NCI-H2196 (cell line): ENCODE results near the gene PPTC7.
"Not testable (repeated sequence)": the region's sequence is repeated elsewhere in the genome, so short reads cannot be mapped to it uniquely, and the experiment has no call there.

Experiments used
- DNase-seq: peaks from one replicate; lab custom pipeline; 2025; ENCODE audit not compliant: unreplicated experiment; lab: John Stamatoyannopoulos, UW

PPTC7 gene

DNA sequence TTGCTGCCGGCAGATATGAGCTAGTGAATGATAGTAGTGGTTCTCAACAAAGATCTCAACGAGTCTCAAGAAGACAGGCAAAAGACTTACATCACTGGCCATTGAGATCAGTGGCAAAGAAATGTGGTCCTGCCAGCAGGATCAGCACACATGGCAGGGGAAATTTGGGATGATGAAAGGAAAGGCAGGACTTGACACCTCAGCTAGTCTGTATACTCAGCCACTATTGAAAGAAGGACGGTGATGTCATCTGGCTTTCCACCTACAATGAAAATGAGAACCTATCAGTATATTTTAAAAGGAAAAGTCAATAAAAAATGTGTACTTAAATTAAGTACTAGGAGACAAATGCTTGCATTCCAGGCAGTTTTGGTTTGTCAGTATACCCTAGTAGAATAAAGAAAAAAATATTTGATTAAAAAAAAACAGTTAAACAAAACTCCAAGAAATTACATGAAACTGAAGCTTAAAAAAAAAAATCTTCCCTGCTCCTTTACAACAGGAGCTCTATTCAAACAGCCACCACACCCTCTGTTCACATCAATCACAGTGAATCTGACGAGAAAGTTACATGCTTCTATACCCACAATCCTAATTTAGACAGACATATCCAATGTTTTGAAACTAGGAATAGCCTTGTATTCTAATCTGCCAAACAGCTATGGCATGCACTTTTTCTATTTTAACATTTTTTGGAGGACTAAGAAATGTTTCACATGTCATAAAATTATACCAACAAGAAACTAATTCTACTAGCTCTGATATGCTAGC, 46.1 kb downstream of the PPTC7 start:
- DNase-seq: peak; percentile 24

DNA sequence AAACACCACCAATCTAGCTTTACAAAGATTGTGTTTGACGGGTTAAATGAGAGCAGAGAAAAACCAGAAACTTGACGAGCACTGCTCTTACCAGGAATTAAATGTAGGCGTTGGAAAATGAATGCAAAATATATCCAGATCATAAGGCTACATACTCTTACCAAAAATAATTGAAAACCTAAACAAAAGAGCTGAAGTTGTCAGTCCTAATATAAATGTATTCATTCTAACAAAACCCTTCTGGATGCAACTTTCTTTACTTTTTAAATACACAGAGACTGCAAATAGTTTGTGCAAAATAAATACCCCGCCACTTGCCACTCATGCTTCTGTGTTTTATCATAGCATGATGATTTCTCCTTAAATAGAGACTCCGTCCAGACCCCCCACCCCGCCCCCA, 48.3 kb downstream of the PPTC7 start:
- no peak for DNase-seq

DNA sequence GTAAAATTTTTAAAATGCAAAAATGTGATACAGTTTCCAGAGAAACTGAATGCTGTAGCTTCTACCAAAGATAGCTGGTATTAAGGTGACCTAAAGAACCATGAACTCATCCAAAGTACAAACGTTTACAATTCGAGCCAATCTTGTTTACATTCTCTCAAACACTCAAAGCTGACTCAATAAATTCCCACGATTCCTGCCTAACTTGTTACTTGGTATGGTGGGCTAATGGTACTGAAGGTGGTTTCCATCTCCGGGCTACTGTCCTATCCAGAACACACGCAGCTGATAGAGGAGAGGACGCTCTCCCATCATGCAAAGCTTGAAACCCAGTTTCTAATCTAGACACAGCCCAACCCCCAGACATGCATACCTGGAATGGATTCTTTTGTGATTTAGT, 49.5 kb downstream of the PPTC7 start:
- no peak for DNase-seq

DNA sequence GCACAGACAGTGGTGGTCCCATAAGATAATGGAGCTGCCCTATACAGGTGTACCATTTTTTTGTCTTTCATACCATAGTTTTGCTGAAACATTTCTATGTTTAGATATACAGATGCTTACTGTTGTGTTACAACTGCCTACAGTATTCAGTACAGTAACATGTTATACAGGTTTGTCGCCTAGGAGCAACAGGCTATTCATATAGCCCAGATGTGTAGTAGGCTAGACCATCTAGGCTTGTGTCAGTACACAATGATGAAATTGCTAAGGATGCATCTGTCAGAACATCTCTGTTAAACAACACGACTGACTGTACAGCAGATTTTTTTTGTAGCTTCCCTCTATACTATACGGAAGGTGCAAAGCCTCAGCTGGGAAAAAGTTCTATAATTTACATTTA, 50.5 kb downstream of the PPTC7 start:
- no peak for DNase-seq

DNA sequence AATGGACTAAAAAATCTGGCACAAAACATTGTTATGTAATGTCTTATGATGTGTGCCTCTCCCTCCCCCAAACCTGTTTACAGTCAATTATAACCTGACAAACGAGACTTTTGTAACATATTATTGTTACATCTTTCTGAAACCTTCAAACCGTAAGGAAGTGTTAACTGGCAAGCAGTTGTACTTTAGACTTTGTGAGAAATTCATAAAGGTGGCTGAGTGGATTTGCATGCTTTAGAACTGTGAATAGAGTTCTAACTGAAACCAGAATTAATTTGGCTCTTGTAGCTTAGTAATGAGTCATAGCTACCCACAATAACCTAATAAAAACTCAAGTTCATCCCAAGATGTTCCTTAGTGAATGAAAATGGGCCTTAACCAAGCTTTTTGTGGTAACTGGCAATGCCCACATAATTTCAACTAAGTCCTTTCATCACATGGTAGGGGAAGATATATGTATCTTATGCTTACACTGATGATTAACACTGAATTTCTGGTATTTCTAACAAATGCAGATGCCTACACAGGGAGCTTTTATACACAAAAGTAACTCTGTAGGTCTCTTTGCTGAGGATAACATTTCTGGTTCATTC, 51.3 kb downstream of the PPTC7 start:
- DNase-seq: peak; percentile 34

DNA sequence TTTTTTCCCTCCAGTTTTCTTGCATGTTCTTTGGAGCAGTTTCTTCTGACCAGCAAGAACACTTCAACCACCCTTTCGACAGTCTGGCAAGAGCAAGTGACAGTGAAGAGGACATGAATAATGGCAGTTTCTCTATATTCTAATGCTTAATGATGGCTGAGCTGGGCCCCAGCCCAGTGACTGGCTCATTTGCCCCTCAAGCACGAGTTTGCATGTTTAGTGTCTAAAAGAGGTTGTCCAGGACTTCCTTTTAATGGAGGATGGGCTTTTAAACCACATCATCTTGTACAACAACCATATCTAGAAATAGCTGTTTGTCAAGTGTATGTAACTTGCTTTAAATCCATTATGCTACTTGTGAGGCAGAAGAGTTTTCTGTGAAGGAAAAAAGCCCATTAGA, 52.6 kb downstream of the PPTC7 start:
- DNase-seq: no peak

DNA sequence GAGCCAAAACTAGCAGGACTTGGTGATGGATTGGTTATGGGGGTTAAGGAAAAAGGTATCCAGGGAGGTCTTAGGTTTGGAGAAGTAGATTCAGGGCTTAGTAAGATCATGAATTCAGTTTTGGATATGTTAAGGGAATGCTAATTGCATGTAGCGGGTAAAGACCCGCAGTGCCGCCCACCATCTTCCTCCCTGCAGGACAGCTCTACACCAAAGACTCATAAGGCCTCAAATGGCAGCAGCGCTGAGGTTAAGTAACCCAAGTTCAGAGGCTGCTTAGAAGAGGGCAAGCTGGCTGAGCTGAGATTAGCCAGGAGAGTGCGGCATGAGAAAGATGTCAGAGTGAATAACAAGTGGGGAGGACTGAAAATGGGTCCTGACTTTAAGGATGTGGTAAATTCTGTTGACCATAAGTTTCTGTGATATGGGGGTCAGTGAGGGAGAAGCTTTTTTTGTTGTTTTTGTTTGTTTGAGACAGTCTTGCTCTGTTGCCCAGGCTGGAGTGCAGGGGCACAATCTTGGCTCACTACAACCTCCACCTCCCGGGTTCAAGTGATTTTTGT, 54.8 kb downstream of the PPTC7 start:
- no peak for DNase-seq

DNA sequence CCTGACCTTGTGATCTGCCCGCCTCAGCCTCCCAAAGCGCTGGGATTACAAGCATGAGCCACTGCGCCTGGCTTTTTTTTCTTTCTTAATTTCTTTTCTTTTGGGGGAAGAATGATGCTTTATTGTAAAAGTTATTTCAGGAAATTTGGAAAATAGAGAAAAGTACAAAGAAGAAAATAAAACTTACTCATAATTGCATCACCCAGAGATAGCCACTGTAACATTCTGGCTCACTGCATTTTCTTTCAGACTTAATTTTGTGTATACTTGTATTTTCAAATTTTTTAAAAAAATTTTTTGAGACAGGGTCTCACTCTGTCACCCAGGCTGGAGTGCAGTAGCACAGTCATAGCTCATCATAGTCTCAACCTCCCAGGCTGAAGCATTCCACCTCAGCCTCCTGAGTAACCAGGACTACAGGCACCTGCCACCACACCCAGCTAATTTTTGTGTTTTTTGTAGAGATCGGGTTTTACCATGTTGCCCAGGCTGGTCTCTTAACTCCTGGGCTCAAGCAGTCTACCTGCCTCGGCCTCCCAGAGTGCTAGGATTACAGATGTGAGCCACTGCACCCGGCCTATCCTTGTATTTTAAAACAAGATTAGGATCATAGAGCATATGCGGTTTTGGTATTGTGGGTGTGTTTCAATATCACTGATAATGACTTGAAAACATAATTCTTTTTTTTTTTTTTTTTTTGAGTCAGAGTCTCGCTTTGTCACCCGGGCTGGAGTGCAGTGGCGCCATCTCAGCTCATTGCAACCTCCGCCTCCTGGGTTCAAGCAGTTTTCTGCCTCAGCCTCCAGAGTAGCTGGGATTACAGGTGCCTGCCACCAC, 62.0 kb downstream of the PPTC7 start:
- DNase-seq: not testable (repeated sequence)

DNA sequence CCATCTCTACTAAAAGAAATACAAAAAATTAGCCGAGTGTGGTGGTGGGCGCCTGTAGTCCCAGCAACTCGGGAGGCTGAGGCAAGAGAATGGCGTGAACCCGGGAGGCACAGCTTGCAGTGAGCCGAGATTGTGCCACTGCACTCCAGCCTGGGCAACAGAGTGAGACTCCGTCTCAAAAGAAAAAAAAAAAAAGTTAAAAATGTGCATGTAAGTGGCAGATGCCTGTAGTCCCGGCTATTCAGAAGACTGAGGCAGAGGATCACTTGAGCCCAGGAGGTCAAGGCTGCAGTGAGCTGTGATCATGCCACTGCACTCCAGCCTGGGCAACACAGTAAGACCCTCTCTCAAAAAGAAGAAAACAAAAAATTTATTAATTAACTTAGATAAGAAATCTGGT, 65.1 kb downstream of the PPTC7 start:
- DNase-seq: not testable (repeated sequence)

DNA sequence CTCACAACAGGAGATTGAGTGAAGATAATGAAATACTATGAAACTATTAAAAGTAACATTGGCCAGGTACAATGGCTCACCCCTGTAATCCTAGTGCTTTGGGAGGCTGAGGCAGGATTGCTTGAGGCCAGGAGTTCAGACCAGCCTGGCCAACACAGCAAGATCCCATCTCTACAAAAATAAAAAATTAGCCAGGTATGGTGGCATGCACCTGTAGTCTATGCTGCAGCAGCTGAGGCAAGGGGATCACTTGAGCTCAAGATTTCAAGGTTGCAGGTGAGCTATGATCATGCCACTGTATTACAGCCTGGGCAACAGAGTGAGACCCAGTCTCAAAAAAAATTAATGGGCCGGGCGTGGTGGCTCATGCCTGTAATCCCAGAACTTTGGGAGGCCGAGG, 66.1 kb downstream of the PPTC7 start:
- no peak for DNase-seq

DNA sequence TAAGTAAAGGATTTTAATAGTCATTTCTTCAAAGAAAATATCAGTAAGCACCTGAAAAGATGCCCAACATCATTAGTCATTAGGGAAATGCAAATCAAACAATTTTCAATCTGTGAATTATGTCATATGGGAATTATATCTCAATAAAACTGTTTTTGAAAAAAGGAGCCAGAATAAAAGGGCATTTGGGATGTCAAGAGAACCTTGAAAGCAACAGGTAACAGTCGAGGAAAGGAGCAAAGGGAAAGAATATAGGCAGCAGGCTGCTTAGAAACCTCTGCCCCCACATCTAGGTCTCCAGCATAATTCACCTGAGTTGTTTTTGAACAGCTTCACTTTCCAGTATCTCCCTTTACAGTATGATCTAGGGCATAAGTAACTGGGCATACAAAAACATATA, 68.8 kb downstream of the PPTC7 start:
- no peak for DNase-seq

DNA sequence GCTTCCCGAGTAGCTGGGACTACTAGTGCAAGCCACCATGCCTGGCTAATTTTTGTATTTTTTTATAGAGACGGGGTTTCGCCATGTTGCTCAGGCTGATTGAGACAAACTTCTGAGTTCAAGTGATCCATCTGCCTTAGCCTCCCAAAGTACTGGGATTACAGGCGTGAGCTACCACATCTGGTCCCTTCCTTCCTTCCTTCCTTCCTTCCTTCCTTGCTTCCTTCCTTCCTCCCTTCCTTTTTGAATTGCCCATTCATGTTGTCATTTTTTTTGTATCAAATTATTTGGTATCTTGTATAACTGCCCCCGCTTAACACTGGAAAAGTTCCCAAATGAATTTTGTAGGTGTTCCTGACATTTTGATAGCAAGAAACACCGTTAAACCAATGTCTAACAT, 69.3 kb downstream of the PPTC7 start:
- DNase-seq: no peak

DNA sequence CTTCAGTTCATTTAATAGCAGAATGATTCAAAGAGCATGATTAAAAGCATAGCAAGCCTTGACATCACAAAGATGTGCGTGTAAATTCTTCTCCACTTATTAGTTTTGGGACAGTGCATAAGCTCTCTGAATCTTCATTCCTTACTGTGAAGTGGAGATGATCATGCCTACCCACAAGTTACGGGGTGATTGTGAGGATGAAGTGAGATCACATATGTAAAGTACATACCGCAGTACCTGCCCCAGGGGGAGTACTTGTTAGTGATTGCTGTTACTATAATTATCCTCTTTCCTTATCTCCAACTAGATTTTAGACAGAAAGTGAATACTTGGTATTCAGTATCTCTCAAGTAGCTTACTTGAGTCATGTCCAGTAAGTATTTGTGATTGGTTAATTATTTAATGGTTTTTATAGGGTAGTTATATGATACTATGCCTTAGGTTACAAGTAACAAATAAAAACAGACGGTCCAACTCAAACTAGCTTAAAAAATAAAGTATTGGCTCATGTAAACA, 75.0 kb downstream of the PPTC7 start:
- DNase-seq: no peak

DNA sequence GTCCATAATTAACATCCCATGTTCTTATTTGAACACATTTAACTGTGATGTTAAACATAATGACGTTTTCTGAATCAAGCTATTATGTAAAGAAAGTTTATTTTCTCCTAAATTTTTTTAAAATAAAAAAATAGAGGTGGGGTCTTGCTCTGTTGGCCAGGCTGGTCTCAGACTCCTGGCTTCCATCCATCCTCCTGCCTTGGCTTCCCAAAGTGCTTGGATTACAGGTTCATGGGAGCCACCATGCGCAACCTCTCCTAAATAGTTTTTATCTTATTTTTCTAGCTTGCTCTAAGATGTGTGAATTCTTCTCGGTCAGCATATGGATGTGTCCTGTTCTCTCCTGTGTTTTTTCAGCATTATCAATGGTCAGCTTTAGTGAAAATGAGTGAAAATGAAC, 77.8 kb downstream of the PPTC7 start:
- no peak for DNase-seq

DNA sequence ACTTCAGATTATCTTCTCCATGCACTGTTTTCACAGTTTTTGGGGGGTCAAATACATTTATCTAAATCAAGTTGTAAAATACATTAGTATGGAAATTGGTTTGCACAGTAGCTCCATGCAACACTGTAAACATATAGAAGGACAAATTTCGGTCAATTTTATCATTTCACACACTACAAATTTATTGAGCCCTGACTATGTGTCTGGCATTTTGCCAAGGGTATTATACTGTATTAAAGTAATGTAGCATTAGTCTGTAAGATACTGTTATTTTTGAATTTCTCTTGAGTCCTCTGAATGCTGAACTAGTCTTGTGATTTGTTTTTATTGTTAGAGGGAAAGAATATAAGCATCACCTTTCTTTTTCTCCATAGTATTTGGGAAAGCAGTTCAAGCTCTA, 79.7 kb downstream of the PPTC7 start:
- DNase-seq: no peak

DNA sequence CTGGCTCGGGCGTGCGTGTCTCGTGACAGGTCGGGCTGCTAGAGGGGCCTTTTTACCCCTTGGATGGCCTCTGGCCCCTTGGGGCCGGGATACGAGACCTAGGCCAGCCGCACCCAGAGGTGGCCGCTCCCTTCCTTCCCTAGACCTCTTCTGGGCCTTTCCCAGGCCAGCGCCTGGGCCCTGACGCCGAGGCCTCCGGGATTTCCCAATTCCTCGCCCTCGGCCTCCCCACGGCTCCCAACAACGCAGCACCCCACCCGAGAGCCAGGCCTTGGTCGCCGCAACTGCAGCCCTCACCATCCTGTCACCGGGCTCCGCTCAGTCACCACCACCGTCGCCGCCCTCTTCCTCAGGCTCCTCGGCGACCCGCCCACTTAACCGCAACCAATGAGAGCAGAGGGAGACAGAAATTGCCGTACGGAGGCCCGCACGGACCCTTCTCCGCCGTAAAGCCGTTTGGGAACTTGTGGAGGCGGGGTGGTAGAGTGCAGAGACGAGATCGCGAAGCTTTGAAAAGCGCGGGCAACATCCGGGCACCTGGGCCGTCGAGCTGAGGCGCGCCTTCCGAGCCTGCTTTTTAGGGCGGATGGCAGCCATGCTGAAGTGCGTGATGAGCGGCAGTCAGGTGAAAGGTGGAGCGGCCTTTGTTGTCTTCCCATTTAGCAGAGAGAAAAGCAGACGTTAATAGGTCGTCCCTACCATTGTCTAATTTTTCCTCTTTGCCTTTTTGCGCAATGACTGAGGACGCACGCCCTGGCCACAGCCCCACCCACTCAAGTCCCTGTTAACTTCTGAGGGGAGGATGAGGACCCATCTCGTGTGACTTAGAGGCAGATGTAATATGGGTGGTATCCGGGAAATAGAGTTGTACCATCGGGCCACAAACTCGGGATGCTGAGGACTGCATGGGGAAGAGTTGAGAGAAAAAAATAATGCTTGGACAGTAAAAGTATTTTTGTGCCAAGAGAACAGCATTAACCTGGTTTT, 81.1 kb downstream of the PPTC7 start, which contains the start of the genes RAD9B and VPS29:
Gene RAD9B (plus strand): TSS at position 580 of the 987 bp plus-strand sequence. CDS start 7 bp downstream, at position 587.
Gene VPS29 (minus strand): TSS at position 360 of the 987 bp plus-strand sequence. CDS start 60 bp downstream, at position 300.
- peak; percentile 98 for DNase-seq

DNA sequence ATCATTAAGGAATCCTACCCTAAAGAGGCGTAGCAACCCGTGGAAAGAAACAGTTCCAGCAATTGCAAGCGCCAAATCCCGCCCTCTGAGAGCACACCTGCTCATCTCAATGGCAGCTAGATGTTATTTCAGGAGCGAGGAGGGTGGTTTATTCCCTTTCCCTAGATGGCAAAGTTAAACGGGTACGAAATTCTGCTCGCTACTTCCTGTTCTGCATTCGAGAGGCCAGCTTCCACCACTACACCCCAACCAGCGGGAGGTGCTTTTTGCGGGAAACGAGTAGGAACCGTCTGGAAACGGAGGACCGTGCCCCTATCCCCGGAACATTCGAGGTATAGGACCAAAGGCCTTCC, 81.7 kb downstream of the PPTC7 start:
- peak; percentile 65 for DNase-seq

DNA sequence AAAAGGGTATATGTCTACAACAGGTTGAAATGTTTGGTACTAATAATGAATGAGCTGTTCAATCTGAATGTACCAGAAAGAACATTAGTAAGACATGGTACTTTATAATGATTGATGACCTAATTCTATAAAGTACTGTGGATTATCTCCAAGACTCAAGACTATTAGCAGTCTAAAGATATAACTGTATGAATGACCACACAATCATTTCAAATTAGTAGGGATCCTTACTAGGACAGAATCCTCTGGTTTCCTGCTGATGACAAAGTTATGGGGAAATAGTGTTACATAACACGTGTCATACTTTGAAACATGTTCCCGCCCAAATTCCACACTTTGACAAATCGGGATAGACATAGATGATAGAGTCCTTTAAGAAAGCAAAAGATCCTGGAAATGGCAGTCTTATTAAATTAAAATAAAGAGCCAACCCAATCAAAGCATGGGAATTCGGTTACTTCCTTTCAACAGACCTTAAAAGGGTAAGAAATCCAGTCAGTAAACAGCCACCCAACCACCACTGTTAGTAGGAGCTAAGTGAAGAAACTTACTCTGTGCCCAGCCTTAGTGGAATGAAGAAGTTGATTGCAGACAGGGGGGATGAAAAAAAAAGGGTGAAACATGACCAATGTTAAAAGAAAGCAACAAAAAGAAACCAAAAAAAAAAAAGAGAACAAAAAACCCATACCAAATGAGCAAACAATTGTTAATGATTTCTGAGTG, 84.0 kb downstream of the PPTC7 start:
- DNase-seq: no peak
